Ascending aorta (tissue), 2 donors: Measurements from ENCODE around the gene ARHGAP26. TPM values are rescaled to one million over a fixed set of nuclear protein-coding genes. Genes with fewer than 3 reads are reported as not detected.

Experiments used
- DNase-seq, 2 donors: peaks; one replicate each; pipeline ENCODE4 v3.0.0-alpha.2; 2019; ENCODE audit warnings: low spot score in 2 of 2
- H3K27ac ChIP-seq, 2 donors: fragments of 200-600 bp; sonication (generic); one replicate each; pipeline ENCODE4 v1.5.1; 2016 to 2017; ENCODE audit warnings: mild to moderate bottlenecking in 1 of 2
- H3K27me3 ChIP-seq: fragments of 200-600 bp; sonication (generic); one replicate; pipeline ENCODE4 v1.5.1; 2017
- H3K36me3 ChIP-seq, 2 donors: fragments of 200-600 bp; sonication (generic); one replicate each; pipeline ENCODE4 v1.5.1; 2016
- H3K4me1 ChIP-seq, 2 donors: fragments of 200-600 bp; sonication (generic); one replicate each; pipeline ENCODE4 v1.5.1; 2016 to 2017; ENCODE audit warnings: mild to moderate bottlenecking in 1 of 2
- H3K4me3 ChIP-seq, 2 donors: fragments of 200-600 bp; sonication (generic); one replicate each; pipeline ENCODE4 v1.5.1; 2016 to 2017; ENCODE audit warnings: mild to moderate bottlenecking in 1 of 2
- H3K9me3 ChIP-seq, 2 donors: fragments of 200-600 bp; sonication (generic); one replicate each; pipeline ENCODE4 v1.5.1; 2016
- CTCF ChIP-seq, 3 experiments: fragments of 200-600 bp in 2 of 3; fragments of 450-650 bp in 1 of 3; sonication (generic) in 2 of 3; IDR thresholded peaks; one replicate each; pipeline ENCODE4 v1.5.1; 2016 to 2019; ENCODE audit warnings: antibody characterized with exemption in 3 of 3, mild to moderate bottlenecking in 1 of 3, moderate library complexity in 1 of 3
- intact Hi-C: fragments of 100-400 bp; cut with DNase I; formaldehyde crosslinking; loops from one replicate; pipeline ENCODE4 v1.15.1; 2023
- total RNA-seq: library from RNA; depleted of rRNA; stranded (reverse); fragments of >200 nt; gene quantifications from one replicate; pipeline ENCODE4 v1.1.0, GENCODE V29; 2016

ARHGAP26 gene
- total RNA-seq, 1 donor from 2014 or later: 34.9 TPM

- no peak for TF ChIP-seq CTCF (IDR thresholded peaks at IDR 0.05)
- H3K27ac ChIP-seq: no peak overlapping the region
- H3K4me1 ChIP-seq: no peaks in the 10 kb centered on the region
- intact Hi-C loops: no loop called here
- DNase-seq: no peak
- no peaks in the 10 kb centered on the region for H3K27me3 ChIP-seq
- peaks cover 2 to 19% of the 10 kb centered on the region in 2 donors for H3K36me3 ChIP-seq
- no peaks in the 10 kb centered on the region for H3K9me3 ChIP-seq
- no peak overlapping the region for H3K4me3 ChIP-seq
Observed at GRCh38 chr5:142934051-142934762, 164.0 kb downstream of the ARHGAP26 start.

GRCh38 chr5:142935014-142935413 is 164.8 kb downstream of the ARHGAP26 start:
- peaks cover 2 to 19% of the 10 kb centered on the region in 2 donors for H3K36me3 ChIP-seq
- H3K27me3 ChIP-seq: no peaks in the 10 kb centered on the region
- H3K4me3 ChIP-seq: no peak overlapping the region
- no peak overlapping the region for H3K27ac ChIP-seq
- TF ChIP-seq CTCF (IDR thresholded peaks at IDR 0.05): no peak
- intact Hi-C loops: no loop called here
- no peak for DNase-seq
- no peaks in the 10 kb centered on the region for H3K4me1 ChIP-seq
- H3K9me3 ChIP-seq: no peaks in the 10 kb centered on the region

GRCh38 chr5:142937374-142937773 is 167.2 kb downstream of the ARHGAP26 start:
- H3K27me3 ChIP-seq: no peaks in the 10 kb centered on the region
- no peak for DNase-seq
- H3K9me3 ChIP-seq: no peaks in the 10 kb centered on the region
- peaks cover 0 to 13% of the 10 kb centered on the region in 2 donors for H3K36me3 ChIP-seq
- intact Hi-C loops: no loop called here
- H3K4me3 ChIP-seq: no peak overlapping the region
- H3K27ac ChIP-seq: no peak overlapping the region
- no peaks in the 10 kb centered on the region for H3K4me1 ChIP-seq
- TF ChIP-seq CTCF (IDR thresholded peaks at IDR 0.05): no peak

- no peak overlapping the region for H3K4me3 ChIP-seq
- H3K27me3 ChIP-seq: no peaks in the 10 kb centered on the region
- peaks cover 0 to 4% of the 10 kb centered on the region in 2 donors for H3K36me3 ChIP-seq
- no peak for TF ChIP-seq CTCF (IDR thresholded peaks at IDR 0.05)
- H3K4me1 ChIP-seq: no peaks in the 10 kb centered on the region
- H3K27ac ChIP-seq: no peak overlapping the region
- DNase-seq: no peak
- intact Hi-C loops: no loop called here
- no peaks in the 10 kb centered on the region for H3K9me3 ChIP-seq
Observed at GRCh38 chr5:142938266-142938880, 168.2 kb downstream of the ARHGAP26 start.

GRCh38 chr5:142939006-142939405 is 168.8 kb downstream of the ARHGAP26 start:
- DNase-seq: no peak
- Histone ChIP-seq H3K4me3 (no peak overlapping the region), H3K27ac (no peak overlapping the region), H3K36me3 (no peaks in the 10 kb centered on the region), H3K27me3 (no peaks in the 10 kb centered on the region), H3K9me3 (no peaks in the 10 kb centered on the region), H3K4me1 (peaks cover 0 to under 1% of the 10 kb centered on the region in 2 donors)
- intact Hi-C loops: no loop called here
- TF ChIP-seq CTCF (IDR thresholded peaks at IDR 0.05): no peak
